ENCODE measurements around the gene ZRANB2.

The ZRANB2 gene

DNA sequence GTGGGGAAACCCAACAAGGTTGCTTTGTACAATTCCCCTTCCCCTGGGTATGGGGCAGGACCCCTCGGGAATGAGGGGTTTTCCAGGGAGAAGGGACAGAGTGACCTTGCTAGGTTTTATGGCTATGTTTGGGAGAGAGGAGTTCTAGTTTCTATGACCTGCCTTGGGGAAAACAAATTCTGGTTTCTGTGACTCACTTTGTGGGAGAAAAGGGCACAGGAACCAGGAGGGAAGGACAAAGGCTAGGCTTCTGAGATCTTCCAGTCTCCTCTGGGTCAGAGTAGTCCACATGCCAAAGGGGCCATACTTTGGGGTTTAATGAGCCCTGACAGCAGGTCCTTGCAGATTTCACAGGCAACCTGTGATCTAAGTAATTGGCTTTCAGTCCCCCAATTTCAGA, 27.7 kb downstream of the ZRANB2 start:
- Mint-ChIP-seq H3K4me3 (no peak overlapping the region), H3K27ac (no peak overlapping the region), H3K27me3 (peaks cover 6 to 16% of the 10 kb centered on the region in 2 donors), H3K9me3 (no peaks in the 10 kb centered on the region), H3K4me1 (ENCODE audit: low read depth in 2 of 2) (peaks cover 4% of the 10 kb centered on the region in 2 donors), H3K36me3 (ENCODE audit: insufficient read depth) (peaks cover 7% of the 10 kb centered on the region)
- DNase-seq (no peak), ATAC-seq (replicated peaks) (no peak)

DNA sequence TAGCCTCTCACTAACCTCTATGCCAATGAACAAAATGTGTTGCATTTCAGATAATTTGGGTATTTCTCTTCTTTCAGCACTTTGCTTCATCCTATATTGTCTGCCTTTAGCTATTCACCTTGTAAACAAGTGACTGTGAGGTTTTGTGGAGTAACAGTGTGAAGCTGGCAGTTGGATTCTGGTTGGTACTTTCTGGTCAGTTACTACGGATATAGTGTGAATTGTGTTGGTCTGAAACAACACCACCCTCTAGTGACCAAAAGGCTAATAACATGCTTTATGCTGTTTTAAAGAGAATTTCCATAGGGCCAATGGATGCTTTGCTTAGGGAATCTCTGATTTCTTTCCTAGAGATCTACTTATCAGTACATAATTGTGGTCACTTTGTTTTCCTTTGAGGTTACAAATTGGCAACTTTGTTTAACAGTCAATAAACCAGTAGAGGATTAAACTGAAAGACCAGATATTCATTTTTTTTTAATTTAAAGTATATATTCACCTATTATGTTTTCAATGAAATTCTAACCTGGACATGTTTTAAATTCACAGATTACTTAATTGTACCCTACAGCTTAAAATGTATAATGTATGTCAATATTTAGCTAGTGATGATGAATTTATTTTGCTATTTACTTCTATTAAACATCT, 30.8 kb downstream of the ZRANB2 start:
- Mint-ChIP-seq H3K27me3 (peaks cover 27 to 47% of the 10 kb centered on the region in 2 donors), H3K27ac (no peak overlapping the region), H3K4me3 (no peak overlapping the region)

DNA sequence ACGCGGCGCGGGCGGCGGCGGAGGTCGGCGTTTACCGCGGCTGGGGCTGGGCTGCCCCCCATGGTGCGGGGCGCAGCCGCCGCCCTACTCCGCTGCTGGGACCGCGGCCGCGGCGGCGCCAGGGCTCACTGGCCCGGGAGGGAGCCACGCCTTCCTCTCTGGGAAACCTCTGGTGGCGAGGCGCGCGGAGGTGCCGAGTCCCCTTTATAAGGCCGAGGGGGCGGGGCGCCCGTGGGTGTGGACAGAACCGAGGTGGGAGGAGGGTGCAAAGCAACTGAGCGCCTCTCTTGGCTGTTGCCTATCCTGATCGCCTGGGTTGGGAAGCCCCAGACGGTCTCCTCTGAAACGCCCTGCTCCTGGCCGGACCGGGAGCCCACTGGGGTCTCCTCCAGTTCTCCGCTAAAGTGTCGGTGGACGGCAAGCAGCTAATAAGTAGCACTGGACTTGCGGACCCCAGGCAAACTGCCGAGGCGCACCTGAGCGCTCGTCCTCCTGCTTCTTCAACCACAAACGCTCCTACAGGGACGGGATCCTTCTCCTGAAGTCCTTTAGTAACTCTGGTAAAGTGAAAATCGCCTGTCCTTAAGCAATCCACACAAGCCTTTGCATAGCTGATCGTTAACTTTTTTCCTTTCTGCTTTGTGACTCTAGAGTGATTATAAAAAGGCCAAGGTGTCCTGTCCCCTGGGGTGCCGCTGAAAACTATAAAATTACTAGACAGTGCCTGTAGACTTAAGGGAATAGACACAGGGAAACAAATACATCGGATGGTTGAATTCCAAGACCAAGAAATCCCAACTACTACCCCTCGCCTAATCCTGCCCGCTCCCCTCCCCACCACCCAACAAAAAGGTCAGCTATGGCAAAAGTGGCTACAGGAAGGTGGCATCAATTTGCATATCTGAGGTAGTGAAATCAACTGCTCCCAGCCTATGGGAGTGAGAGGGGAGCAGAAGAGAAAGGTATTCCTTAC, 32.9 kb downstream of the ZRANB2 start, which contains the start of gene PTGER3:
TSS of gene PTGER3 (minus strand) at position 182 of the 973 bp plus-strand sequence. CDS start 239 bp downstream, outside the sequence.
- Mint-ChIP-seq H3K9me3 (no peaks in the 10 kb centered on the region), H3K4me3 (peak within 1 kb of the TSS; percentile 77 to 83), H3K27ac (peak within 1 kb of the TSS in 1 of 2 donors; percentile 35), H3K36me3 (ENCODE audit: insufficient read depth) (peaks cover 9% of the 10 kb centered on the region), H3K4me1 (ENCODE audit: low read depth in 2 of 2) (peaks cover 16 to 23% of the 10 kb centered on the region in 2 donors), H3K27me3 (peaks cover 33 to 52% of the 10 kb centered on the region in 2 donors)
- peak; percentile 67 for ATAC-seq (replicated peaks)
- DNase-seq: peak; percentile 17 to 31 (median 24)

More for the DNA sequence above, 30.8 kb downstream of the ZRANB2 start:
- DNase-seq: peak; percentile 8 to 28 (median 20)
- peaks cover 9% of the 10 kb centered on the region for H3K36me3 Mint-ChIP-seq (ENCODE audit: insufficient read depth)
- peaks cover 19 to 23% of the 10 kb centered on the region in 2 donors for H3K4me1 Mint-ChIP-seq (ENCODE audit: low read depth in 2 of 2)
- no peaks in the 10 kb centered on the region for H3K9me3 Mint-ChIP-seq
- ATAC-seq (replicated peaks): peak; percentile 56

DNA sequence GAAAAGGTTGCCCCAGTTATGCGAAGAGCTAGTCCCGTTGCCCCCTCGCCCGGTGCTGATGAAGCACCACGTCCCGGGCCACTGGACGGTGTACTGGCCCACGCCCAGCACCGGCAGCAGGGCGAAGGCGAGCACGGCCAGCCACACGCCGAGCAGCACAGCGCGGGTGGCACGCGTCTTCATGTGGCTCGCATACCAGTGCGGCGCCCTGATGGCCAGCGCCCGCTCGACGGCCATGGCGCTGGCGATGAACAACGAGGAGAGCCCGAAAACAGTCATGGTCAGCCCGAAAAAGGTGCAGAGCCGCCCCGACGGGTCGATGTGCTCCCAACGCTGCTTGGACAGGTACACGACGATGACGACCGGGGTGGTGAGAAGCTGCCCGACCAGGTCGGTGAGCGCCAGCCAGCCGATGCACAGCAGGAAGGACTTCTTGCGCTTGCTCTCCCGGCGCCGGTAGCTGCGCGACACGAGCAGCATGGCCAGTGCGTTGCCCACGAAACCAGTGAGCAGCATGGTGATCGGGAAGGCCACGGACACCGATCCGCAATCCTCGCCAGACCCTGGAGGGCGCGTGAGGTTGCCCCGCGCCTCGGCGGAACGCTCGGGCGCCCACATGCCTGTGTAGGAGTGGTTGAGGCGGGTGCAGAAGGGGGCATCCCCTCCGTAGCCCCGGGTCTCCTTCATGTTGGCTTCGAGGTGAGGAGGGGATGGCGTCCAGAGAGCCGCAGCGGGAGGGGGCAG, 33.8 kb downstream of the ZRANB2 start:
- H3K4me3 Mint-ChIP-seq: peak overlapping the region; percentile 77 to 83
- no peaks in the 10 kb centered on the region for H3K9me3 Mint-ChIP-seq
- peaks cover 15 to 23% of the 10 kb centered on the region in 2 donors for H3K4me1 Mint-ChIP-seq (ENCODE audit: low read depth in 2 of 2)
- peaks cover 33 to 52% of the 10 kb centered on the region in 2 donors for H3K27me3 Mint-ChIP-seq
- ATAC-seq (replicated peaks) (peak; percentile 47), DNase-seq (peak in 1 of 3 experiments; percentile 5)
- peaks cover 9% of the 10 kb centered on the region for H3K36me3 Mint-ChIP-seq (ENCODE audit: insufficient read depth)
- peak overlapping the region in 1 of 2 donors; percentile 35 for H3K27ac Mint-ChIP-seq

DNA sequence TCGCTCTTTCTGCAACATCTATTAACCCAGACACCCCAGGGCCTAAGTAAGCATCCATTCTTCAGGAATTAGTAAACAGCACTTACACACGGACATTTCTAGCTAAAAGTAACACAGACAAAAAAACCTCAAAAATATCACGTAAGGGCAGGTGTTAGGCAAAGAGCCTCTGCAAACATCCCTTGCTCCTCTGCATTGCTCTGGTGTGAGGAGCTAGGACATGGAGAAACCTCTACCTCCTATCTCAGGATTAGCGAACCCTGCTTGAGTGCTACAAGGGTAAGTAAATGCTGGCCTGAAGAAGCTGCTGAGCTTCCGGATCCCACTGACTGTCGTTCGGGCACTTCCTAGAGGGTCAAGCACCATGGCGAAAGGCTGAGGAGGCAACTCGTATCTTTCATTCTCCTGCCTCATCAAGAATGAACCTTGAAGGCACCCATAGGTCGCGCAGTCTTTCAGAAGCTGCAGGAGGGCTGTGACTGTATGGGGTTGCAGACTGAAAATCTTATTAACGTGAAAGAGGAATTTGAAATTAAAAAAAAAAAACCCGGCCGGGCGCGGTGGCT, 35.3 kb downstream of the ZRANB2 start:
- H3K4me1 Mint-ChIP-seq (ENCODE audit: low read depth in 2 of 2): peaks cover 15 to 23% of the 10 kb centered on the region in 2 donors
- peaks cover 9% of the 10 kb centered on the region for H3K36me3 Mint-ChIP-seq (ENCODE audit: insufficient read depth)
- H3K9me3 Mint-ChIP-seq: no peaks in the 10 kb centered on the region
- H3K27me3 Mint-ChIP-seq: peaks cover 33 to 65% of the 10 kb centered on the region in 2 donors
- H3K4me3 Mint-ChIP-seq: peak overlapping the region in 1 of 2 donors; percentile 37
- ATAC-seq (replicated peaks) (no peak), DNase-seq (no peak)
- no peak overlapping the region for H3K27ac Mint-ChIP-seq

DNA sequence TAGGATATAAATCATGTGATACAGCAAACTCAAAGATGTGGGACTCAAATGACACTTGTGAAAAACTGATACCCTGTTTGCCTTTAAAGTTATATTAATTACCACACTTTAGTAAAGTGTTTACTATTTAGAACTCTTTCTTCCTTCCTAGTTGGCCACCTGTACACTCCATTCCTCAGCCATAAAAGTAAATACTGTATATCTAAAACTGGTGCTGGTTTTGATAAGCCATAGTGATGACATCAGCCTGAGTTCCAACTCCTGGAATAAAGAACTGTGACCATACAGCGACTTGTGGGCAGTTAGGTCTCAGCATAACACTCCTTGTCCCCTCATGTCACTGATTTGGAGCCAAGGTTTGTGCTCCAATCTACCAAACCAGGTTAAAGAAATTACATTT, 36.0 kb downstream of the ZRANB2 start:
- ATAC-seq (replicated peaks) (no peak), DNase-seq (no peak)
- peaks cover 36 to 63% of the 10 kb centered on the region in 2 donors for H3K27me3 Mint-ChIP-seq
- H3K4me3 Mint-ChIP-seq: no peak overlapping the region
- no peak overlapping the region for H3K27ac Mint-ChIP-seq
- peaks cover 9% of the 10 kb centered on the region for H3K36me3 Mint-ChIP-seq (ENCODE audit: insufficient read depth)
- H3K9me3 Mint-ChIP-seq: no peaks in the 10 kb centered on the region
- peaks cover 15 to 21% of the 10 kb centered on the region in 2 donors for H3K4me1 Mint-ChIP-seq (ENCODE audit: low read depth in 2 of 2)

DNA sequence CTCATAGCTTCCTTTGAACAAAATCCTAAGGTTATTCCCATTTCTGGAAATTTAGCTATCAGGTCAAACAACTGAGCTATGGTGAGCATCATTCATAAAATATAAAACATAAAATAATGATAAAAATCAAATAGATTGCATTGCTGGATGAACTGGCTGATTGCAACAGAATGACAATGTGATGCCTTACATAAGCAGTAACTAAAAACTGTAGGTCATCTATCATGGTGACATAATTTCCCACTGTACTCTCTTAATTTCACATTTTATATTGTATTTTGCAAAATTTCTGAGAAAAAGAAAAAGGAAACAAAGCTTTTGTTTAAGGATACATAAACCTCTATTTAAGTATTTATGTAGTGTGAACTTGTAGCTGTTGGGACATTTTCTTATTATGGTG, 37.8 kb downstream of the ZRANB2 start:
- no peak for ATAC-seq (replicated peaks)
- DNase-seq: no peak
- Mint-ChIP-seq H3K4me3 (no peak overlapping the region), H3K27ac (no peak overlapping the region), H3K4me1 (ENCODE audit: low read depth in 2 of 2) (peaks cover 15 to 18% of the 10 kb centered on the region in 2 donors), H3K36me3 (ENCODE audit: insufficient read depth) (peaks cover 9% of the 10 kb centered on the region), H3K27me3 (peaks cover 42 to 61% of the 10 kb centered on the region in 2 donors), H3K9me3 (no peaks in the 10 kb centered on the region)

DNA sequence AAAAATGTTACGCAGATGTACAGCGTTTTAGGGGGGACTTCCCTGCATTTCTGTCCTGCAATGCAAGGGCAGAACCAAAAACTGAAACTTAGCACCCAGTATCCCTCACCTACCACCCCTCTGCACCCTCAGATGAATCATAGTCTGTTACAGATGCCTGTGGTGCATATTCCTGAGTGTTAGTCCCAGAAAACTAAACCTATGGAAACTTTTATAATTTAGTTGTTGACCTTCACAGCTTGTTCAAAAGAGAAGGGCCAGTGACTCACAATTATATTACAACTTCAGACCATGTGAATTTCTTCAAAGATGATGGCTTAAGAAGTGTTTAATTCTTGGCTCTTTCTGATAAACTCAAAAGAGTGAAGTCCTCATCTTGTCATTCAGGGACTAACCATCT, 39.0 kb downstream of the ZRANB2 start:
- Mint-ChIP-seq H3K4me1 (ENCODE audit: low read depth in 2 of 2) (peaks cover 9% of the 10 kb centered on the region in 2 donors), H3K4me3 (no peak overlapping the region), H3K27ac (no peak overlapping the region), H3K36me3 (ENCODE audit: insufficient read depth) (peaks cover 6% of the 10 kb centered on the region), H3K27me3 (peaks cover 36 to 48% of the 10 kb centered on the region in 2 donors), H3K9me3 (no peaks in the 10 kb centered on the region)
- DNase-seq (no peak), ATAC-seq (replicated peaks) (no peak)

DNA sequence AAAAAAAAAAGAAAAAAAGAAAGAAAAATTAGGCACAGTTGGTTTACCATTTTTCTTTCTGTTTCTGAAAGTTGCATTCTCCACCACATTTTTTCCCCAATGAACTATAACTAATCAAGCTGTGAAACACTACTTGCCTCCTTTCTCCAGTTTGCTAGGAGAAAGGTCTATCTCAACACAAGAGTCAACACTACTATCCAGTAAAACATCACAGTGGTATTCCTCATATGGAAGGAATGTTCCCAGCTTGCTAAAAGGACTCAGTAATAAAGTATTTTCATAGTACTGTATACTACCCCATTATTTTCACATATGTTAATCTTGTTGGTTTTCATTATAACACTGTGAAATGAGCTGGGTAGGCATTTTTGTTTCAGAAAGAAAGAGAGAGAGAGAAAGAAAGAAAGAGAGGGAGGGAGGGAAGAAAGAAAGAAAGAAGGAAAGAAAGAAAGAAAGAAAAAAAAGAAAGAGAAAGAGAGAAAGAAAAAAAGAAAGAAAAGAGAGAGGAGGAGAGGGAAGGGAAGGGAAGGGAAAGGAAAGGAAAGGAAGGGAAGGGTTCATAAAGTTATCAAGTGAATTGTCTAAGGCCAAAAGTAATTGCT, 41.1 kb downstream of the ZRANB2 start:
- ATAC-seq (replicated peaks): no peak
- no peak overlapping the region for H3K4me3 Mint-ChIP-seq
- H3K27ac Mint-ChIP-seq: no peak overlapping the region
- H3K27me3 Mint-ChIP-seq: peaks cover 28 to 39% of the 10 kb centered on the region in 2 donors
- no peaks in the 10 kb centered on the region for H3K36me3 Mint-ChIP-seq (ENCODE audit: insufficient read depth)
- no peak for DNase-seq
- no peaks in the 10 kb centered on the region for H3K9me3 Mint-ChIP-seq
- no peaks in the 10 kb centered on the region for H3K4me1 Mint-ChIP-seq (ENCODE audit: low read depth in 2 of 2)

DNA sequence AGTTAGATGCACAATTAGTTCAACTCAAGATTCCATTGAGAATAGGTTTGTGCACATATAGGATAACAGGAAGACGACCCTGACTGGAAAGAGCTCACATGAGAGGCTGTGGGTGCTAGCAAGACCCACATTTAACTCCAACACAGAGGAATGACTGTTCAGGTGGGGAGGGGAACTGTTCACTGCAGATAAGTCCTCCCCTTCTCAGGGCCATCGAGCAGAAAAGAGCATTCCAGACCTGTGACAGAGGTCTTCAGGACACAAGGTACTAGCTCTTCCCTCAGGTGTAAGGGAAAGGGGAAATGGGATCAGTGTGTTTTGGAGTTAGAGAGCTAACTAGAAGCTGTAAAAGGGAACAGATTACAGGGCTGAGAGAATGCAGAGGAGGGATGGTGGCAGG, 41.9 kb downstream of the ZRANB2 start:
- ATAC-seq (replicated peaks) (no peak), DNase-seq (no peak)
- Mint-ChIP-seq H3K4me3 (no peak overlapping the region), H3K36me3 (ENCODE audit: insufficient read depth) (no peaks in the 10 kb centered on the region), H3K9me3 (no peaks in the 10 kb centered on the region), H3K27ac (no peak overlapping the region), H3K4me1 (ENCODE audit: low read depth in 2 of 2) (no peaks in the 10 kb centered on the region), H3K27me3 (peaks cover 26 to 38% of the 10 kb centered on the region in 2 donors)

DNA sequence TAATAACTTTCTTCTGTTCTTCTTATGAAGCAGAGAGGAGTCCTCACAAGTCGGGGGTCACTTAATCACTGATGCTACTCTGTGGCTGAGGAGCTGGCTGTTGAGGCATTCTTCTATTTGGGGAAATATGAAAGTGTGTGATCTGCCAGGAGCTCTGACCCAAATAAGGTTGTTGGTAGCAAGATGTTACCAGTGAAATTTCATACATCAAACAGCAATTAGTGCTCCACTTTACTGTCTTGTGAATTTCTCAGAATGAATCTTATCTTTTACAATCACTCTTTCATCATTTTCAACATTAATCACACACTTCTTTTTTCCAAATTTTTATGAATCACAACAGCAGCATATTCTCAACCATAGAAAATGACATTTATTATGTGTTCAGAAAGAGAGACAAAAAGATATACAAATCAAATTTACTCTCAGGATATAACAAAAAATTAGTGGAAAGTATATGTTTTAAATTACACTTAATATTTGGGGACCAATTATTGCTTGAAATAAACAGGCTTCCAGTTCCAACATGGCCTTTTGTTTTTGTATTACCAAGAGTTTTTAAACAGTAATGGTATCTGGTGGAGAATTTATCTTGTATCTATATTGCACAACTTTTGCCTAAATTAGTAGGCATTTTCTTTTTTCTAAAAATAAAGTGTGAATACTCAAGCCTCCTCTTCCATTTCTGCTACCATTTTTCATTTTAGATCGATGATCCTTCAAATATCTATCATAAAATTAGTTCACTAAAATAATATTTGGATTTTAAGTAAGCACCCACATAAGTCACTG, 42.8 kb downstream of the ZRANB2 start:
- Mint-ChIP-seq H3K36me3 (ENCODE audit: insufficient read depth) (no peaks in the 10 kb centered on the region), H3K9me3 (no peaks in the 10 kb centered on the region), H3K4me1 (ENCODE audit: low read depth in 2 of 2) (no peaks in the 10 kb centered on the region), H3K27ac (no peak overlapping the region), H3K27me3 (peaks cover 32 to 38% of the 10 kb centered on the region in 2 donors), H3K4me3 (no peak overlapping the region)
- DNase-seq: no peak
- ATAC-seq (replicated peaks): no peak

DNA sequence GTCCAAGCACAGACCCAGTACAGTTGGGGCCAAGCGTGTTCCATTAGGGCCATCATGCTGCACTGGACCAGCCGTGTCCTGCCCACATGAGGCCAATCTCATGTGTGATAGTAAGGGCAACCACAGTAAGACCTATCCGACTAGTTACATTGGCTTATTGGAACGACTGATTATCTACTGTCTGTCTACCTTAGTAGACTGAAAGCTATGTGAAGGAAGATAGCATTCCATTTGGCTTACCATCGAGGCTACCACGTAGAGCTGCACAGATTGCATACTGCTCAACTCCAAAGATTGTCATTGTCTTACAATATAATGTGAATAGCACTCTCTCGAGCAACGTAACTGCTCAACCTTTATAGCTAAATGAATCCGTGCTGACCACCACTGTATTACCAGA, 43.8 kb downstream of the ZRANB2 start:
- Mint-ChIP-seq H3K9me3 (no peaks in the 10 kb centered on the region), H3K4me3 (no peak overlapping the region), H3K27ac (no peak overlapping the region), H3K27me3 (peaks cover 36 to 38% of the 10 kb centered on the region in 2 donors), H3K36me3 (ENCODE audit: insufficient read depth) (no peaks in the 10 kb centered on the region), H3K4me1 (ENCODE audit: low read depth in 2 of 2) (no peaks in the 10 kb centered on the region)
- no peak for DNase-seq
- no peak for ATAC-seq (replicated peaks)

Data from effector memory CD8-positive, alpha-beta T cell (primary cell).